Smooth muscle cell (in vitro differentiated cells): Measurements from ENCODE around the gene HFM1. TPM values are rescaled to one million over a fixed set of nuclear protein-coding genes. Genes with fewer than 3 reads are reported as not detected.

Experiments
- DNase-seq: peaks from one replicate; lab custom pipeline; 2025; ENCODE audit not compliant: unreplicated experiment; lab: John Stamatoyannopoulos, UW
- H2AFZ ChIP-seq: fragments of 200-600 bp; sonication (generic); 2 replicates; pipeline ENCODE4 v1.6.0; 2016; ENCODE audit warnings: antibody characterized with exemption, low read depth, mild to moderate bottlenecking
- H3F3A ChIP-seq: fragments of 200-600 bp; sonication (generic); 2 replicates; pipeline ENCODE4 v1.6.0; 2017; ENCODE audit warnings: antibody characterized with exemption, low read depth
- H3K27ac ChIP-seq: fragments of 200-600 bp; sonication (generic); 2 replicates; pipeline ENCODE4 v1.5.1; 2016; ENCODE audit warnings: low read depth, mild to moderate bottlenecking
- H3K27me3 ChIP-seq: fragments of 200-600 bp; sonication (generic); 2 replicates; pipeline ENCODE4 v1.6.1; 2016; ENCODE audit warnings: low read depth, mild to moderate bottlenecking
- H3K36me3 ChIP-seq: fragments of 200-600 bp; sonication (generic); 2 replicates; pipeline ENCODE4 v1.5.1; 2016; ENCODE audit warnings: low read depth
- H3K4me1 ChIP-seq: fragments of 200-600 bp; sonication (generic); 2 replicates; pipeline ENCODE4 v1.5.1; 2016; ENCODE audit warnings: low read depth
- H3K4me2 ChIP-seq: fragments of 200-600 bp; sonication (generic); 2 replicates; pipeline ENCODE4 v1.6.0; 2016; ENCODE audit warnings: mild to moderate bottlenecking
- H3K4me3 ChIP-seq: fragments of 200-600 bp; sonication (generic); 2 replicates; pipeline ENCODE4 v1.5.1; 2016; ENCODE audit warnings: mild to moderate bottlenecking
- H3K79me2 ChIP-seq: fragments of 200-600 bp; sonication (generic); 2 replicates; pipeline ENCODE4 v1.6.0; 2016; ENCODE audit warnings: low read depth, mild to moderate bottlenecking
- H3K9ac ChIP-seq: fragments of 200-600 bp; sonication (generic); 2 replicates; pipeline ENCODE4 v1.6.0; 2016; ENCODE audit warnings: low read depth
- H3K9me3 ChIP-seq: fragments of 200-600 bp; sonication (generic); replicated peaks from 2 replicates; pipeline ENCODE4 v1.5.1; 2016; ENCODE audit warnings: low read depth
- H4K20me1 ChIP-seq: fragments of 200-600 bp; sonication (generic); 2 replicates; pipeline ENCODE4 v1.6.0; 2016; ENCODE audit warnings: low read depth
- CTCF ChIP-seq: fragments of 200-600 bp; sonication (generic); IDR thresholded peaks from 2 replicates; pipeline ENCODE4 v1.5.1; 2017; ENCODE audit warnings: borderline replicate concordance, mild to moderate bottlenecking, antibody characterized with exemption; ENCODE audit not compliant: insufficient read depth, poor library complexity, severe bottlenecking
- WGBS: methylation state at CpG from one replicate; pipeline ENCODE4 v1.1.7; 2016; ENCODE audit warnings: low lambda C conversion rate; 5-methylcytosine and 5-hydroxymethylcytosine counted together
- polyA plus RNA-seq: library from polyadenylated mRNA; unstranded; fragments of >200 nt; fragmentation: Nextera tagmentation; extraction: Ambion mirVana; gene quantifications from 2 replicates; pipeline ENCODE4 v1.2.1, GENCODE V29; 2016
- small RNA-seq: library from RNA; depleted of rRNA; stranded (forward); fragments of <200 nt; gene quantifications from one replicate; pipeline ENCODE3, GENCODE V24; 2014
- total RNA-seq: library from RNA; depleted of rRNA; stranded (reverse); fragments of >200 nt; gene quantifications from 2 replicates; pipeline ENCODE4 v1.2.3, GENCODE V29; 2014

Gene HFM1
- total and polyA plus RNA-seq, 2 experiments from 2014 or later, result 0.31 to 1.0 TPM

- no peak overlapping the region for H3K4me3 ChIP-seq
- no peak for TF ChIP-seq CTCF
- H3K36me3 ChIP-seq, result no peaks in the 10 kb centered on the region
- DNase-seq, result no peak
- H3K27me3 ChIP-seq, result no peaks in the 10 kb centered on the region
- H3K4me1 ChIP-seq, result no peaks in the 10 kb centered on the region
- H3K9ac ChIP-seq, result no peak overlapping the region
- no peaks in the 10 kb centered on the region for H3K9me3 ChIP-seq
- no peaks in the 10 kb centered on the region for H4K20me1 ChIP-seq
- no peak overlapping the region for H2AFZ ChIP-seq
- H3K79me2 ChIP-seq, result no peaks in the 10 kb centered on the region
- no peaks in the 10 kb centered on the region for H3F3A ChIP-seq
- H3K27ac ChIP-seq, result no peak overlapping the region
- WGBS, result 93% methylated on average over 4 of the region's 4 CpGs
- H3K4me2 ChIP-seq, result no peak overlapping the region
Observed at GRCh38 chr1:91224878-91225277, 179.8 kb downstream of the HFM1 start.

GRCh38 chr1:91221017-91221416 lies 183.6 kb downstream of the HFM1 start:
- no peak for TF ChIP-seq CTCF
- no peak overlapping the region for H3K4me2 ChIP-seq
- H4K20me1 ChIP-seq, result no peaks in the 10 kb centered on the region
- H2AFZ ChIP-seq, result no peak overlapping the region
- no peak overlapping the region for H3K4me3 ChIP-seq
- H3K9me3 ChIP-seq, result no peaks in the 10 kb centered on the region
- no peaks in the 10 kb centered on the region for H3K27me3 ChIP-seq
- DNase-seq, result no peak
- WGBS, result 98% methylated on average over 4 of the region's 4 CpGs
- H3K4me1 ChIP-seq, result no peaks in the 10 kb centered on the region
- H3K79me2 ChIP-seq, result no peaks in the 10 kb centered on the region
- no peak overlapping the region for H3K27ac ChIP-seq
- H3K9ac ChIP-seq, result no peak overlapping the region
- no peaks in the 10 kb centered on the region for H3F3A ChIP-seq
- H3K36me3 ChIP-seq, result no peaks in the 10 kb centered on the region

GRCh38 chr1:91217911-91218310 lies 186.7 kb downstream of the HFM1 start:
- TF ChIP-seq CTCF, result no peak
- Histone ChIP-seq H3K36me3 (no peaks in the 10 kb centered on the region), H3K79me2 (no peaks in the 10 kb centered on the region), H3K27me3 (no peaks in the 10 kb centered on the region), H3K9me3 (no peaks in the 10 kb centered on the region), H3K9ac (no peak overlapping the region), H3K4me3 (no peak overlapping the region), H4K20me1 (no peaks in the 10 kb centered on the region), H3K27ac (no peak overlapping the region), H3K4me1 (no peaks in the 10 kb centered on the region), H3F3A (no peaks in the 10 kb centered on the region), H2AFZ (no peak overlapping the region), H3K4me2 (no peak overlapping the region)
- 87% methylated on average over 8 of the region's 8 CpGs for WGBS
- no peak for DNase-seq

Small RNA genes within 50 kb of the gene (small RNA-seq; reads per million reads assigned to genes)
- not detected for gene RF00019

Other genes starting within 250 kb of the HFM1 start
- gene CDC7, start 96.0 kb upstream of the HFM1 start, total RNA-seq, result 8.9 and 11.2 TPM in 2 replicates
- 6.1 and 10.1 TPM in 2 replicates for gene CDC7, start 96.0 kb upstream of the HFM1 start, polyA plus RNA-seq